ENCODE measurements around the gene IGF2BP2.
"Not testable (repeated sequence)": the region's sequence is repeated elsewhere in the genome, so short reads cannot be mapped to it uniquely, and the experiment has no call there.

The IGF2BP2 gene

DNA sequence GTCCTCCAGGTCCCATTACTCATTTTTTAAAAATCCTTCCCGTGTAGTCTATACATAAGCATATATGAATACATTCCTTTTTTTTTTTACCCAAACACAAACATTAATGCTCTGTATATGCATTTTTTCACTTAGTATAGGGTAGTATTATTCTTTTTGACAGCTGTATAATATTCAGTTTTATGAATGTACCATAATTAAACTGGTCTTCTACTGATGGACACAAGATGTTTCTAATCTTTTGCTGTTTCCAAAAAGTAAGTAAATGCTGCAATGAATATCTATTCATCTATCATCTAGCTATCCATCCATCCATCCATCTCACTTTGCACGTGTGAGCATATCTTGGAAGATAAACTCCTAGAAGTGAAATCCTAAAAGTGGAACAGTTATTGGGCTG is 110.8 kb downstream of the IGF2BP2 start:
- DNase-seq: no peak

- no peak for DNase-seq
These were observed 111.8 kb downstream of the IGF2BP2 start for GRCh38 chr3:185713015-185713414.

- DNase-seq: no peak
These were observed 112.5 kb downstream of the IGF2BP2 start for GRCh38 chr3:185712337-185712736.

GRCh38 chr3:185711255-185711870 is 113.5 kb downstream of the IGF2BP2 start:
- DNase-seq: no peak

GRCh38 chr3:185709251-185709955 is 115.4 kb downstream of the IGF2BP2 start:
- no peak for DNase-seq

DNA sequence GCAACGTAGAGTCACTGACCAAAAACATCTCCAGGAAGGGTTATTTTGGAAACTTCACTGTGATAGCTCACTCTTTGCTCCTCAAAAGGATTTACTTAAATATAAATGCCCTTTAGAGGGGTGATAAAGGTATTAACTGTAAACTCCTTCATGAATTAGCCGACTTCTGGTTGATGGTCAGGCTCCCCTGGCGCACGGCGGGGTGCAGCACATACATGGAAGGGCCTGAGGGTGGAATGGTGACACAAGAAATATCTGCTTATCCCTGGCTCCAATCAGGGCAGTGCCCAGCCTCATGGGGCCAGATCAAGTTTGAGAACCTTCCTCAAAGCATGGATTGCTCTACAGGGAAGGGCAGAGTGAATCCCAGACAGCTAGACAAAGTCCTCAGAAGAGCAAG is 116.5 kb downstream of the IGF2BP2 start:
- DNase-seq: no peak

DNA sequence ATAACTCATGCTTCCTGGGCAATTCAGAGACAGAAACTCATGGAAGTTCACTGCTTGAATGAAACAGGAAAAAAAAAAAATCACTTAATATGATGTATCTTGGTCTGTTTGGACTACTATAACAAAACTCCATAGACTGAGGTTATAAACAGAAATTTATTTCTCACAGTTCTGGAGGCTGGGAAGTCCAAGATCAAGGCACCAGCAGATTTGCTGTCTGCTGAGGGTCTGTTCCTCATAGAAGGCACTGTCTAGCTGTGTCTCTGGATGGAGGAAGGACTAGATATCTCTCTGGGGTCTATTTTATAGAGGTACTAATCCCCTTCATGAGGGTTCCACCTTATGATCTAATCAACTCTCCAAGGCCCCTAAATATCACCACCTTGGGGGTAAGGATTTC is 119.3 kb downstream of the IGF2BP2 start:
- no peak for DNase-seq

DNA sequence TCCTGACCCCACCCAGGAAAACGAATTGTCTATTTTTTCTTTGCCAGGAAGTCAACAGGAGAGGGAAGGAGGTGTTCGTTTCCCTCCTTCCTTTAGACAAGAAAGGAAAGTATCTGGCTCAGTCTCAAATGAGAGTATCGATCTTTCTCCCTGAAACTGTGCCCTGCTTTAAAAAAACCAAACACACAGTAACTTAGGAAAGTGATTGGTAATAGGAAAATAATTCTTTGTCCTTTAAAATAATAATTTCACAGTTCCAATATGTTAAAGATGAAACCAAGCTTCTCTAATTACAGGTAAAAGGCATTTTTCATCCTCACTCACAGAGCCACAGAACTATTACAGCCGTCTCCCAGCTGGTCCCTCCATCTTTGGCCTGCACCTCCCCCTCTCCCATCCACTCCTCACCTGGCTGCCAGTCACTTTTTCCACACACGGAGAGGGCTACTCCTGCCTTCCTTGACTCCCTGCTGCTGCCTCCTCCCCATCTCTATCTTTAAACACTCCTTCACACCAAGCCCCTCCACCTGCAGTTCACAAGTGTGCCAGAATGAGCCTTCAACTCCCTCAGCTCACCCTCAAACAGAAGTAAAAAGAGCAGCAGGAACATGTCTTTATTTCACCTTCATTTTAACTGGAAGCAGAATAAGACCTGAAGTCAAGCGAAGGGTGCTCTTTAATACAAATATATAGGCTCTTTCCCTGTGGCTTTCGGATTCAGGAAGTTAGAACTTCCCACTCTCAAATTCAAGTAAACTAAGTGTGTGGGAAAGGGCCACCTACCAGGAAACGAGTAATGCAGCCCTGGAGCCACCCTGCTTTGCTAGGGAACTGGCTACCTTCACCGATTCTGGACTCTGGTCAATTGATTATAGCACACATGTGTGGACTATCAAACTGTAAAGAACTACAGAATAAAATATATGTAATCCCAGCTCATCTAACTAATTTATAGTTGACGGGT is 122.3 kb downstream of the IGF2BP2 start:
- DNase-seq: no peak

- DNase-seq: no peak
These were observed 123.1 kb downstream of the IGF2BP2 start for GRCh38 chr3:185701611-185702261.

GRCh38 chr3:185699927-185700326 is 124.9 kb downstream of the IGF2BP2 start:
- DNase-seq: no peak

DNA sequence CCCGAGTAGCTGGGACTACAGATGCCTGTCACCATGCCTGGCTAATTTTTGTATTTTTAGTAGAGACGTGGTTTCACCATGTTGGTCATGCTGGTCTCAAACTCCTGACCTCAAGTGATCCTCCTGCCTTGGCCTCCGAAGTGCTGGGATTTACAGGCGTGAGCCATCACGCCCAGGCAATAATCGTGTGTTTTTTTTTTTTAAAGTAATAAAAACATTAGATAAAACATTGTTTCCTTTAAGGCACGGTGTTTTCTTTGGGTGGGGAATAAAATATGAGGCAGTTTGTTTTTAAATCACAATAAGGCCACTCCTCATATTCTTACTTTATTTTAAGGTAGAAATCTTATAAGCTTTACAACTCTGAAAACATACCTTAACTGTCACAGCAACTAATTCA is 127.6 kb downstream of the IGF2BP2 start:
- not testable (repeated sequence) for DNase-seq

DNA sequence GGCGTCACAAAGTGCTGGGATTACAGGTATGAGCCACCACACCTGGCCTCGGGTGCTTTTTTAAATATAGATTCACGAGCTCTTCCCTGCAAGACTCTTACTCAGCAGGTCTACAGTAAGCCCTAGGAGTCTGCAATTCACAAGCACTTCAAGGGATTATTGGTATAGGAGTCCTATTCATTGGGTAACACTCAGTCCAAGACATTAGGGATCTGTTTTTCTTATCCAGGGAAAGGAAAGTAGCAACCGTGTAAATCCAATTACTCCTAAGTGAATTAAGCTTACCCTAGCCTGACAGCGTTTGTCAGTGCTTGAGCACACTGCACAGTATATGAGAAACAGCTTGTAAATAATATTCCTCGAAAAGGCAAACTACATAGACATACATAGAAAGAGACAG is 128.8 kb downstream of the IGF2BP2 start:
- DNase-seq: no peak

DNA sequence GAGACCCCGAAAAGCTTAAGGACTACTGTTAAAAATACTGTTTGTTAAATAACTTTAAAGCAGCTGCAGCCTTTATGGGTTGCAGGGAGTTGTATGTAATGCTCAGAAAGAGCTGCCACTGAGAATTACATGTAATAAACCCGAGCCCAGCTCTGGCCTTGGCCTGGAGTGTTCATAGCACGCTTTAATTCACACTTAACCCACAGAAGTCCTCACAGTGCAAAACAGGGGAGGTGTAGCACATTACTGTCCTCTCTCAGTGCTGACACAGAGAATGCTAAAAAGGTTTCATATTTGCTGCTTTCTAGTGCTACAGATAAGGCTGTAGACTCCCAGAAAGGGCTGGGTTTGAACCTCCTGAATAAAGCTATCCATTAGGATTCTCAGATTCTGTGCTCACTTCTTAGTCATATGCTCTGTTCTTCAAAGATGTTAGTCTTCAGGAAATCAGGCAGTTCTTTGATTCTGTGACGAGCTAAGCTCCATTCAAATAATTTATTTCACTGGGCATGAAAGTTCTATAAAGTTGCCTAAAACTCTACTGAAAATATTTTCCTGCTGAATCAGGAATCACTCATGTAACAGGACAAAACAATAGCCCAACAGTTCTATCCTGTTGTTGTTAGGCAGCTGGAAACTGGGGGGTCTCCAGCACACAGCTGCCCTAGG is 130.7 kb downstream of the IGF2BP2 start:
- no peak for DNase-seq

DNA sequence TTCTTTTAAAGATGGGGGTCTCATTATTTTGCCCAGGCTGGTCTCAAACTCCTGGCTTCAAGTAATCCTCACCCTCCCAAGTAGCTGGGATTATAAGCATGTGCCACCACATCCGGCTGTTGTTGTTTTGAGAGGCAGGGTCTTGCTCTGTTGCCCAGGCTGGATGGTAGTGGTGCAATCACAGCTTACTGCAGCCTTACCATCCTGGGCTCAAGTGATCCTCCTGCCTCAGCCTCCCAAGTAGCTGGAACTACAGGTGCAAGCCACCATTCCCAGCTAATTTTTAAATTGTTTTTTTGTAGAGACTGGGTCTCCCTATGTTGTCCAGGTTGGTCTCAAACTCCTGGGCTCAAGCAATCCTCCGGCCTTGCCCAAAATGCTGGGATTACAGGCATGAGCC is 133.2 kb downstream of the IGF2BP2 start:
- no peak for DNase-seq

DNA sequence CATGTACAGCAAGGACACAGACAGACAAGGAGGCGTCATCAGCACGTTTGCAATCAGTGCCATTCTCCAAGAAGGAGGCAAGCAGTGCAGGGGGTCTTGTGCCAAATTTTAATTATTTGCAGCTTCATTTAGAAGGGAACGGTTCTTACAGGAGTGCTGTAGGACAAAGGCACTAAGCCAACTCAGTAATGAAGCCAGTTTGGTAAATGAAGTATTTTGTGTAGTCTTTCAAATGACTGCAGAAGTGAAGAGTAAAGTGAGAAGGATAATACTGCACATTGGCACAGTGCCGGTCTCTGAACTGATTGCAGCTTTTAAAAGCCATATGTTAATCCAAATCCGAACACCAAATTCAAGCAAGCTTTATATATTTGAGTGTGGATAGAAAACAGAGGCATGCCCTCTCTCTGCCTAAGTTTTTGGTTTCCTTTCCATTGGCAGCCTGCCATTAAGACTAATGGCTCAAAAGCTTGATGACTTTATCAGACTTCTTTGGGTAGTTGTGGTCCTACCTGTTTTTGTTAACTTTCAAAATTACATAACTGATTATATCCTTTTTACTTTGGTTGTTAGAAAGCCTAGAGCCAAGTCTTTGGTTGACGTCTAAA is 137.5 kb downstream of the IGF2BP2 start:
- peak in 7 of 56 donors; percentile 0 to 51 (median 11) for DNase-seq

DNA sequence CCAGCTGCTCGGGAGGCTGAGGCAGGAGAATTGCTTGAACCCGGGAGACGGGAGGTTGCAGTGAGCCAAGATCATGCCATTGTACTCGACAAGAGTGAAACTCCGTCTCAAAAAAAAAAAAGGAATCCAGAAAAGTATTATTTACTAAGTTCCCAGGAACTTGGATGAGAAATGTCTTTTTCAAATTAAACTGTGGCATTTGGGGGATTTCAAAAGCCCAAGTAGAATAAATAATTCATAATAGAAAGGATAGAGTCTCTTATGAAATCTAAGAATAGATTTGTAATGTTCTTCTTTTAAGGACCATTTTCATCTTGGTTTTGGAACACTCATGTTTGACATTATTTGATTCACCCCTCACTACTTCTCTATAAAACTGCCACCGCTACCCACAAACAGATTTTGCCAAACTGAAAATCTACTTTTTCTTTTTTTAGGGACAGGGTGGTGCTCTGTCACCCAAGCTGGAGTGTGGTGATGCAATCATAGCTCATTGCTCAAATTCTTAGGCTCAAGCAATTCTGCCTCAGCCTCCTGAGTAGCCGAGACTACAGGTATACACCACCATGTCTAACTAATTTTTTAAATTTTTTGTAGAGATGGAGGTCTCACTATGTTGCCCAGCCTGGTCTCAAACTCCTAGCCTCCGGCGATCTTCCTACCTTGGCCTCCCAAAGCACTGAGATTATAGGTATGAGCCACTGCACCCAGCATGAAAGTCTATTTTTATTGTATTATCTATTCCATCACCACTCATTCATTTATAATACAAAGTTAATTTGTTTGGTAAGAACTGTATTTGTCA is 139.4 kb downstream of the IGF2BP2 start:
- DNase-seq: no peak

DNA sequence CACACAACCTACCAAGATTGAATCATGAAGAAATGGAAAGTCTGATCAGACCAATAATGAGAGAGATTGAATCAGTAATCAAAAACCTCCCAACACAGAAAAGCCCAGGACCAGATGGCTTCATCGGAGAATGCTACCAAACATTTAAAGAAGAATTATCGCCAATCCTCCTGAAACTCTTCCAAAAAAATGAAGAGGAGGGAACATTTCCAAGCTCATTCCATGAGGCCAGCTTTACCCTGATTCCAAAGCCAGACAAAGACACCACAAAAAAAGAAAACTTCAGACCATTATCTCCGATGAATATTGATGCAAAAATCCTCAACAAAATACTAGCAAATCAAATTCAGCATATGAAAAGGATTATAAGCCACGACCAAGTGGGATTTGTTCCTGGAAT is 144.6 kb downstream of the IGF2BP2 start:
- DNase-seq: no peak

DNA sequence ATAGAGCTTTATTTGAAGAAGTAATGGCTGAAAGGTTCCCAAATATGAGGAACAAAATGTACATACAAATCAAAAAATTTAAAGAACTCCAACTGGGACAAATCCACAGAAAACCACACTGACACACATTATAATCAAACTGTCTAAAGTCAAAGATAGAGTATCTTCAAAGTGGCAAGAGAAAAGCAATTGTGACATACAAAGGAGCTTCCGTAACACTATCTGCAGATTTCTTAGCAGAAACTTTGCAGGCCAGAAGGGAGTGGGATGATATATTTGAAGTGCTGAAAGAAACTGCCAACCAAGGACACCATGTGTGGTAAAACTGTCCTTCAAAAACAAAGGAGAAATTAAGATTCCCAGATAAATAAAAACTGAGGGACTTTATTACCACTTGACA is 146.8 kb downstream of the IGF2BP2 start:
- DNase-seq: no peak

DNA sequence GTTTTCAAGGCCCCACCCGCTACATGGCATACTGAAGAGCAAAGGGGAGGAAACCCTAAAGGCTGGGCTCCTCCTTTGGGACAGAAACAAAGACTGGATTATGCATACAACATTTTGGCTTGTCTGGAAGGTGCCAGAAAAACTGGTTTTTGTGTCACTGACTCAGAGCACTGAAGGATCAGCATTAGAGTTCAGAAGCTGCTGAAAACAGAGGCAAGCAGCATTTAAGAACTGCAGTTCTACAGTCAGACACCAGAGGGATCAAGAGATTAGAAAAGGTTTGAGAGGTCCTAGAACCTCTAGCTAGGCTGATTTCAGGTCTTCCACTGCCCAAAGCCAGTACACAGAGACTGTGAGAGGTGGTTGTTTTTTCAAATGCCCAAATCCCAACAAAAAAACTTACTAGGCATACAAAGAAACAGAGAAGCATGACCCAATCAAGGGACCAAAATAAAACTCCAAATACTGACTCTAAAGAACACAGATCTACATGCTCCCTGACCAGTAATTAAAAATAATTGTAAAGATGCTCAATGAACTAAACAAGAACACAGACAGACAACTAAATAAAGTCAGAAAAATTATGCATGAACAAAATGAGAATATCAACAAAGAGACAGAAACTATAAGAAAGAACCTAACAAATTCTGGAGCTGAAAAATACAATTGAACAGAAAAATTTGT is 147.6 kb downstream of the IGF2BP2 start:
- DNase-seq: no peak
